ENCODE measurements around the gene PANX2.

PANX2 gene

GRCh38 chr22:50153756-50154140, 16.8 kb upstream of the PANX2 start:
- Histone ChIP-seq H3K27ac (ENCODE audit: low read length, poor library complexity, severe bottlenecking) (no peak overlapping the region), H3K4me2 (ENCODE audit: low read length, poor library complexity, severe bottlenecking) (no peak overlapping the region), H3K9ac (ENCODE audit: low read length) (no peak overlapping the region), H3K27me3 (ENCODE audit: control insufficient read depth in 1 of 2, insufficient read depth in 1 of 2, low read length in 2 of 2) (peaks cover 36 to 46% of the 10 kb centered on the region in 2 experiments), H4K8ac (ENCODE audit: low read length) (no peak overlapping the region), H2AFZ (ENCODE audit: low read depth, low read length) (no peak overlapping the region), H2BK15ac (ENCODE audit: low read depth, poor library complexity, severe bottlenecking) (no peak overlapping the region), H2BK120ac (ENCODE audit: low read depth, low read length) (no peak overlapping the region), H3K79me1 (replicated peaks; ENCODE audit: low read length, poor library complexity, severe bottlenecking) (no peaks in the 10 kb centered on the region), H4K91ac (ENCODE audit: low read length) (no peak overlapping the region), H3K36me3 (ENCODE audit: control insufficient read depth in 1 of 2, insufficient read depth in 2 of 2, low read depth in 1 of 2, low read length in 2 of 2) (peaks cover 0 to 3% of the 10 kb centered on the region in 2 experiments), H3K9me3 (ENCODE audit: control insufficient read depth, low read length) (no peaks in the 10 kb centered on the region), H2BK5ac (ENCODE audit: low read depth, low read length, poor library complexity, severe bottlenecking) (no peak overlapping the region), H3K18ac (ENCODE audit: low read depth in 1 of 2, low read length in 2 of 2) (no peak overlapping the region), H3K4me3 (ENCODE audit: insufficient read depth in 1 of 2, low read depth in 1 of 2, low read length in 2 of 2) (no peak overlapping the region), H3K14ac (ENCODE audit: low read length in 2 of 2) (no peak overlapping the region), H3K4ac (ENCODE audit: low read depth in 1 of 2, low read length in 2 of 2) (no peak overlapping the region), H2AK5ac (ENCODE audit: low read length, severe bottlenecking) (no peak overlapping the region), H3K23ac (ENCODE audit: low read length in 2 of 2) (no peak overlapping the region), H2BK12ac (ENCODE audit: low read length in 2 of 2) (no peak overlapping the region), H3K4me1 (ENCODE audit: control insufficient read depth, insufficient read depth, low read depth, low read length) (peaks cover 9% of the 10 kb centered on the region)
- DNase-seq: no peak
- 94% methylated on average over 7 of the region's 7 CpGs for WGBS

GRCh38 chr22:50157709-50158375, 12.7 kb upstream of the PANX2 start:
- Histone ChIP-seq H2BK5ac (ENCODE audit: low read depth, low read length, poor library complexity, severe bottlenecking) (no peak overlapping the region), H3K9me3 (ENCODE audit: control insufficient read depth, low read length) (no peaks in the 10 kb centered on the region), H3K9ac (ENCODE audit: low read length) (no peak overlapping the region), H3K27ac (ENCODE audit: low read length, poor library complexity, severe bottlenecking) (no peak overlapping the region), H3K4ac (ENCODE audit: low read depth in 1 of 2, low read length in 2 of 2) (no peak overlapping the region), H3K14ac (ENCODE audit: low read length in 2 of 2) (no peak overlapping the region), H3K27me3 (ENCODE audit: control insufficient read depth in 1 of 2, insufficient read depth in 1 of 2, low read length in 2 of 2) (peaks cover 39 to 66% of the 10 kb centered on the region in 2 experiments), H4K91ac (ENCODE audit: low read length) (no peak overlapping the region), H2AK5ac (ENCODE audit: low read length, severe bottlenecking) (no peak overlapping the region), H3K18ac (ENCODE audit: low read depth in 1 of 2, low read length in 2 of 2) (no peak overlapping the region), H3K36me3 (ENCODE audit: control insufficient read depth in 1 of 2, insufficient read depth in 2 of 2, low read depth in 1 of 2, low read length in 2 of 2) (peaks cover 0 to 7% of the 10 kb centered on the region in 2 experiments), H3K4me1 (ENCODE audit: control insufficient read depth, insufficient read depth, low read depth, low read length) (no peaks in the 10 kb centered on the region), H3K4me3 (ENCODE audit: insufficient read depth in 1 of 2, low read depth in 1 of 2, low read length in 2 of 2) (peak overlapping the region in 1 of 2 experiments; percentile 16), H2BK15ac (ENCODE audit: low read depth, poor library complexity, severe bottlenecking) (no peak overlapping the region), H3K4me2 (ENCODE audit: low read length, poor library complexity, severe bottlenecking) (no peak overlapping the region), H4K8ac (ENCODE audit: low read length) (no peak overlapping the region), H2BK120ac (ENCODE audit: low read depth, low read length) (no peak overlapping the region), H2BK12ac (ENCODE audit: low read length in 2 of 2) (no peak overlapping the region), H2AFZ (ENCODE audit: low read depth, low read length) (no peak overlapping the region), H3K23ac (ENCODE audit: low read length in 2 of 2) (no peak overlapping the region), H3K79me1 (replicated peaks; ENCODE audit: low read length, poor library complexity, severe bottlenecking) (no peaks in the 10 kb centered on the region)
- WGBS: 88% methylated on average over 21 of the region's 21 CpGs
- DNase-seq: no peak

- Histone ChIP-seq H3K4ac (ENCODE audit: low read depth in 1 of 2, low read length in 2 of 2) (no peak overlapping the region), H4K91ac (ENCODE audit: low read length) (no peak overlapping the region), H3K27ac (ENCODE audit: low read length, poor library complexity, severe bottlenecking) (no peak overlapping the region), H2AFZ (ENCODE audit: low read depth, low read length) (no peak overlapping the region), H4K8ac (ENCODE audit: low read length) (no peak overlapping the region), H3K23ac (ENCODE audit: low read length in 2 of 2) (no peak overlapping the region), H3K18ac (ENCODE audit: low read depth in 1 of 2, low read length in 2 of 2) (no peak overlapping the region), H2BK5ac (ENCODE audit: low read depth, low read length, poor library complexity, severe bottlenecking) (no peak overlapping the region), H3K36me3 (ENCODE audit: control insufficient read depth in 1 of 2, insufficient read depth in 2 of 2, low read depth in 1 of 2, low read length in 2 of 2) (peaks cover 0 to 7% of the 10 kb centered on the region in 2 experiments), H3K9ac (ENCODE audit: low read length) (no peak overlapping the region), H3K4me3 (ENCODE audit: insufficient read depth in 1 of 2, low read depth in 1 of 2, low read length in 2 of 2) (no peak overlapping the region), H2BK15ac (ENCODE audit: low read depth, poor library complexity, severe bottlenecking) (no peak overlapping the region), H3K79me1 (replicated peaks; ENCODE audit: low read length, poor library complexity, severe bottlenecking) (no peaks in the 10 kb centered on the region), H2BK12ac (ENCODE audit: low read length in 2 of 2) (no peak overlapping the region), H3K4me2 (ENCODE audit: low read length, poor library complexity, severe bottlenecking) (no peak overlapping the region), H3K14ac (ENCODE audit: low read length in 2 of 2) (no peak overlapping the region), H3K27me3 (ENCODE audit: control insufficient read depth in 1 of 2, insufficient read depth in 1 of 2, low read length in 2 of 2) (peaks cover 35 to 64% of the 10 kb centered on the region in 2 experiments), H2AK5ac (ENCODE audit: low read length, severe bottlenecking) (no peak overlapping the region), H2BK120ac (ENCODE audit: low read depth, low read length) (no peak overlapping the region), H3K4me1 (ENCODE audit: control insufficient read depth, insufficient read depth, low read depth, low read length) (no peaks in the 10 kb centered on the region), H3K9me3 (ENCODE audit: control insufficient read depth, low read length) (no peaks in the 10 kb centered on the region)
- WGBS: 85% methylated on average over 7 of the region's 7 CpGs
- DNase-seq: no peak
These were observed 9.6 kb upstream of the PANX2 start for GRCh38 chr22:50160947-50161346.

GRCh38 chr22:50161508-50162390, 8.8 kb upstream of the PANX2 start:
- no peak for DNase-seq
- H2AK5ac ChIP-seq (ENCODE audit: low read length, severe bottlenecking): no peak overlapping the region
- H2AFZ ChIP-seq (ENCODE audit: low read depth, low read length): no peak overlapping the region
- no peak overlapping the region for H3K4me3 ChIP-seq (ENCODE audit: insufficient read depth in 1 of 2, low read depth in 1 of 2, low read length in 2 of 2)
- no peak overlapping the region for H4K91ac ChIP-seq (ENCODE audit: low read length)
- H2BK12ac ChIP-seq (ENCODE audit: low read length in 2 of 2): no peak overlapping the region
- no peak overlapping the region for H3K23ac ChIP-seq (ENCODE audit: low read length in 2 of 2)
- H3K4me1 ChIP-seq (ENCODE audit: control insufficient read depth, insufficient read depth, low read depth, low read length): no peaks in the 10 kb centered on the region
- H2BK5ac ChIP-seq (ENCODE audit: low read depth, low read length, poor library complexity, severe bottlenecking): no peak overlapping the region
- 88% methylated on average over 23 of the region's 23 CpGs for WGBS
- H3K9ac ChIP-seq (ENCODE audit: low read length): no peak overlapping the region
- no peak overlapping the region for H3K4ac ChIP-seq (ENCODE audit: low read depth in 1 of 2, low read length in 2 of 2)
- no peak overlapping the region for H3K18ac ChIP-seq (ENCODE audit: low read depth in 1 of 2, low read length in 2 of 2)
- peaks cover 0 to 7% of the 10 kb centered on the region in 2 experiments for H3K36me3 ChIP-seq (ENCODE audit: control insufficient read depth in 1 of 2, insufficient read depth in 2 of 2, low read depth in 1 of 2, low read length in 2 of 2)
- no peak overlapping the region for H4K8ac ChIP-seq (ENCODE audit: low read length)
- no peak overlapping the region for H2BK120ac ChIP-seq (ENCODE audit: low read depth, low read length)
- peaks cover 35 to 60% of the 10 kb centered on the region in 2 experiments for H3K27me3 ChIP-seq (ENCODE audit: control insufficient read depth in 1 of 2, insufficient read depth in 1 of 2, low read length in 2 of 2)
- no peaks in the 10 kb centered on the region for H3K79me1 ChIP-seq (replicated peaks; ENCODE audit: low read length, poor library complexity, severe bottlenecking)
- H3K27ac ChIP-seq (ENCODE audit: low read length, poor library complexity, severe bottlenecking): no peak overlapping the region
- peak overlapping the region in 1 of 2 experiments; percentile 68 for H3K14ac ChIP-seq (ENCODE audit: low read length in 2 of 2)
- H2BK15ac ChIP-seq (ENCODE audit: low read depth, poor library complexity, severe bottlenecking): no peak overlapping the region
- no peak overlapping the region for H3K4me2 ChIP-seq (ENCODE audit: low read length, poor library complexity, severe bottlenecking)
- H3K9me3 ChIP-seq (ENCODE audit: control insufficient read depth, low read length): no peaks in the 10 kb centered on the region
